Measurements from ENCODE around the gene LRP6.
"Not testable (repeated sequence)": the region's sequence is repeated elsewhere in the genome, so short reads cannot be mapped to it uniquely, and the experiment has no call there.

The LRP6 gene

DNA sequence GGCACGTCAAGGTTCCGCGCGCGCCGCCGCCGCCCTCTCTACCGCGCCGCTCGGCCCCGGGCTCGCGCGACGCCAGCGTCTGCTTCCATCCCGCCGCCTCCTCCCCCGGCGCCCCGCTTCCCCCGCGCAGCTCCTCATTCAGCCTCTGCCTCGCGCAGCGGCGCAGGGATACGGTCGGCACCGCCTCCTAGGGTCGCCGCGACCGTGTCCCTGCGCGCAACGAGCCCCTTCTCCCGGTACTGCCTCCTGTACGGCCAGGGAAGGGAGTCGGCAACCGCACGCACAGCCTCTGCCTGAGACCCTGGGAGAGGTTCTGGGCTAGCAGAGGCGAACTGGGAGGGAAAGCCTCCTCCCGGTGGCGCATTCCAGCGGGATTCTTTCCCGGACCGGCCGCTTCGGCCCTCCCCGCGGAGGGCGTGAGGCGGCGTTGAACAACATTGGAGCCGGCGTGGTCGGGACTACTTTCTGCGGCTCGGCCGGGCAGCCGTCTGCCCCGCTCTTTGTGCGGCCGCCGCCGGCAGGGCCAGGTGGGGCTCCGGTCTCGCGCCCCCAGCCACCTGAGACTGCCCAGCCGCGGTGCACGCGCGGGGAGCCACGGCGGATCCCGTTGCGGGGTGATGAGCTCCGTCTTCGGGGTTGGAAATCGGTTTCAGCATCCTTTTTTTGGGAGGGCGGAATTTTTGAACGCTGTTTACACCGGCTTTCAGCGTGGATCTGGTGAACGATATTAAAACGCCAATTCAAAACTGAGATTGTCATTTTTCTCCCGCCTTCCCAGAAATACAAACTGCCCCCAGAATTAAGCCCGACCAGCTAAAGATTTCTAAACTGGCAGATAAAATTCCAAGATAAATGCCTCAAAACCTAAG is at the start of gene LRP6:
Gene LRP6 (minus strand): TSS at position 172 of the 869 bp plus-strand sequence. CDS start 309 bp downstream, outside the sequence.
- peak; percentile 90 for DNase-seq (ENCODE audit: low spot score)
- Histone ChIP-seq H3K4me3 (peak within 1 kb of the TSS; percentile 88), H3K27ac (peak within 1 kb of the TSS; percentile 97 to 99)
- no peak for TF ChIP-seq CTCF (IDR thresholded peaks at IDR 0.05)

GRCh38 chr12:12315838-12316237 is 49.0 kb upstream of the LRP6 start:
- no peak overlapping the region for H3K27ac ChIP-seq
- TF ChIP-seq CTCF (IDR thresholded peaks at IDR 0.05): no peak
- no peak for DNase-seq (ENCODE audit: low spot score)
- H3K4me3 ChIP-seq: no peak overlapping the region

DNA sequence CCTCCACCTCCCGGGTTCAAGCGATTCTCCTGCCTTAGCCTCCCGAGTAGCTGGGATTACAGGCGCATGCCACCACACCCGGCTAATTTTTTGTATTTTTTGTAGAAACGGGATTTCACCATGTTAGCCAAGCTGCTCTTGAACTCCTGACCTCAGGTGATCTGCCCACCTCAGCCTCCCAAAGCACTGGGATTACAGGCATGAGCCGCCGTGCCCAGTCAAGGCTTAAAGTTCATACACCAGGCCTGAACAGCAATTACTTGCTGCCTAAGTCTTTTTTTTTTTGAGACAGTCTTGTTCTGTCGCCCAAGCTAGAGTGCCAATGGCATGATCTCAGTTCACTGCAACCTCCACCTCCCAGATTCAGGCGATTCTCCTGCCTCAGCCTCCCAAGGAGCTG is 43.9 kb upstream of the LRP6 start:
- not testable (repeated sequence) for DNase-seq (ENCODE audit: low spot score); H3K4me3 ChIP-seq; H3K27ac ChIP-seq

DNA sequence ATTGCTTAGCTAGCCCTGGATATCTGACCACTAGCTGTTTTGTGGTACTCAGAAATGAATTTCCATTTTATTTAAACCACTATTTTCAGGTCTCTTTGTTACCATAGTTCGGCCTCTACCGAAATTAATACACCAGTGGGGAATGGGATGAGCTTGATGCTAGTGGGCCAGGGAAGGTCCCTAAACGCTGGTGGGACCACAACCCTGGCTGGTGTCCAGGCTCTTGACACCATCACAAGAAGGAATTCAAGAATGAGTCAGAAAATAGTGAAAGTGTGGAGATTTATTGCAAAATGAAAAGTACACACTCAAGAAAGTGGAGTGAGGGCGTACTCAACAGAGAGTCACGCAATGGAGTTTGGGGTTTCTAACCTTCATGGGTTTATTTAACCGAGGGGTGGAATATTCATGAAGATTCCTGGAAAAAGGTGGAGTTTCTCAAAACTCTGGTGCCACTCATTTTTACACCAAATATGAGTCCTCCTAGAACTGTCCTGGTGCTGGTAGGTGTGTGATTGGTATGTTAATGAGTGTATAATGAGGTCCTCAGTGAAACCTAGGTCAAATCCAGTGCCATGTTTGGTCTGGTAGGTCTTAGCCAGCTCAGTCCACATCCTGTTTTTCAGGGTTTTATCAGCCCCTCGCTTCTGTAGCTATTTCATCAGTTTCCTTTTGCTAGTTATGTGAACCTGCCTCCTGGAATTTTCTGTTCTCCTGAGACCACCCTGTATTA is 38.9 kb upstream of the LRP6 start:
- DNase-seq (ENCODE audit: low spot score): no peak
- Histone ChIP-seq H3K27ac (no peak overlapping the region), H3K4me3 (no peak overlapping the region)
- TF ChIP-seq CTCF (IDR thresholded peaks at IDR 0.05): no peak

DNA sequence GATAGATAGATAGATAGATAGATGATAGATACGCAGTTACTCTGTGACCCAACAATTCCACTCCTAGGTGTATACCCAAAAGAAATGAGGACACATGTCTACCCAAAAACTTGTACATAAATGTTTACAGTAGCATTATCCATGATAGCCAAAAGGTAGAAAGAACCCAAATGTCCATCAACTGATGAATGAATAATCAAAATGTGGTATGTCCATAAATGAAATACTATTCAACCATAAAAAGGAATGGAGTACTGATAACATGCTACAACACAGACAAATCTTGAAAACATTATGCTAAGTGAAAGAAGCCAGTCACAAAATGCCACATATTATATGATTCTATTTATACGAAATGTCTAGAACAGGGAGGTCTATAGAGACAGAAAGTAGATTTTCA is 36.1 kb upstream of the LRP6 start:
- DNase-seq (ENCODE audit: low spot score): no peak
- Histone ChIP-seq H3K27ac (no peak overlapping the region), H3K4me3 (no peak overlapping the region)
- TF ChIP-seq CTCF (IDR thresholded peaks at IDR 0.05): no peak

DNA sequence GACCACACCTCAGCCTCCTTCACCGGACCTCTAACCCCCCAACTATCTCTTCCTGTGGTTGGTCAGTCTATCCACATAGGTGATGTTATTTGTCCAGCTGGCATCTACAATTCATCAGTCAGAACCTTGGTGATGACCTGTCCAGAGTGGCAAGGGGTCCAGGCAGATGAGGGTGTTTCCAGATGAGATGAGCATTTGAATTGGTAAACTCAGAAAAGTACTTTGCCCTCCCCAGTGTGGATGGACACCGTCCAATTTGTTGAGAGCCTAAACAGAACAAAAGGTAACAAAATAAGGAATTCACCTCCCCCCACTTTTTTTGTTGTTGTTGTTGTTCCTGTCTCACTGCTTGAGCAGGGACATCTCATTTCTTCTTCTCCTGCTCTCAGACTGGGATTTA is 34.3 kb upstream of the LRP6 start:
- no peak for DNase-seq (ENCODE audit: low spot score)
- Histone ChIP-seq H3K4me3 (no peak overlapping the region), H3K27ac (no peak overlapping the region)
- TF ChIP-seq CTCF (IDR thresholded peaks at IDR 0.05): no peak

DNA sequence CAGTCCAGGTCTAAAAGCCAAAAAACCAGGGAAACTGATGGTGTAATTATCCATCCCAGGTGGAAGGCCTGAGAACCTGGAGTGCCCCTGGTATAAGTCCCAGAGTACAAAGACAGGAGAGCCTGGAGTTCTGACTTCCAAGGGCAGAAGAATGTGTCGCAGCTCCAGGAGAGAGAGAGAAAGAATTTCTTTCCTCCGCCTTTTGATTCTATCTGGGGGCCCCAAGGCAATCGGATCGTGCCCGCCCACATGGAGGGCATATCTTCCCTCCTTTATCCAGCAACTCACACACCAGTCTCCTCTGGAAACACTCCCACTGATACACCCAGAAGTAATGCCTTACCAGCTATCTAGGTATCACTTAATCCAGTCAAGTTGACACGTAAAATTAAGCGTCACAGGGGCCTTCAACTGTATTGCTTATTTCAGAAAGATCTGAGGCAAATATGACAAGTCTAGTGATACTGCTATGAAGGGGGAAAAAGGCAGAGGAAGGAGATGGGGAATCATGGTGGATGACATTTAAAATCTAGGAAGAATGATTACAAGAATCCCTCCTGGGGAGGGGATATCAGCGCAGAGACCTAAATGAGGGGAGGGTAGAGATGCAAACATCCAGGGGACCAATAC is 30.5 kb upstream of the LRP6 start:
- no peak for DNase-seq (ENCODE audit: low spot score)
- no peak for TF ChIP-seq CTCF (IDR thresholded peaks at IDR 0.05)
- no peak overlapping the region for H3K4me3 ChIP-seq
- H3K27ac ChIP-seq: no peak overlapping the region

Measured in coronary artery (tissue), 2 donors.